AG10803 (cell line): ENCODE data around the gene CACTIN.

ENCODE experiments used
- DNase-seq: peaks from one replicate; pipeline ENCODE4 v3.0.0; 2010; ENCODE audit warnings: low read depth
- H3K4me3 ChIP-seq: 2 replicates; pipeline ENCODE4 v1.5.1; 2011; ENCODE audit warnings: mild to moderate bottlenecking, low read length, control low read depth
- CTCF ChIP-seq: conservative IDR thresholded peaks from 2 replicates; pipeline ENCODE4 v1.5.1; 2011; ENCODE audit warnings: mild to moderate bottlenecking, low read length, control low read depth, inconsistent platforms

Gene CACTIN

GRCh38 chr19:3658870-3659745 lies 32.5 kb upstream of the CACTIN start:
- no peak for TF ChIP-seq CTCF
- no peak for DNase-seq
- H3K4me3 ChIP-seq, result no peak overlapping the region

GRCh38 chr19:3658004-3658869 lies 31.6 kb upstream of the CACTIN start:
- no peak for DNase-seq
- TF ChIP-seq CTCF, result no peak
- no peak overlapping the region for H3K4me3 ChIP-seq

GRCh38 chr19:3657395-3657769 lies 30.8 kb upstream of the CACTIN start:
- no peak overlapping the region for H3K4me3 ChIP-seq
- TF ChIP-seq CTCF, result no peak
- no peak for DNase-seq

GRCh38 chr19:3656747-3657394 lies 30.3 kb upstream of the CACTIN start:
- H3K4me3 ChIP-seq, result no peak overlapping the region
- TF ChIP-seq CTCF, result no peak
- DNase-seq, result no peak

GRCh38 chr19:3656073-3656746 lies 29.6 kb upstream of the CACTIN start:
- H3K4me3 ChIP-seq, result no peak overlapping the region
- no peak for TF ChIP-seq CTCF
- peak; percentile 66 for DNase-seq

GRCh38 chr19:3655402-3656072 lies 28.9 kb upstream of the CACTIN start:
- peak; percentile 95 for DNase-seq
- TF ChIP-seq CTCF, result no peak
- peak overlapping the region; percentile 26; the same call in 1 of the 2 replicates for H3K4me3 ChIP-seq
